Ammon's horn (tissue), 1 donor: ENCODE data around the gene FOXA2.

Experiments used
- DNase-seq: peaks from one replicate; pipeline ENCODE4 v3.0.0-alpha.2; 2016; ENCODE audit warnings: low spot score

Gene FOXA2

GRCh38 chr20:22583773-22584521 lies 425 bp downstream of the FOXA2 start:
- DNase-seq: no peak

GRCh38 chr20:22582964-22583772 lies 1.2 kb downstream of the FOXA2 start:
- DNase-seq: no peak

- no peak for DNase-seq
Observed at GRCh38 chr20:22582386-22582963, 1.9 kb downstream of the FOXA2 start.

- no peak for DNase-seq
Observed at GRCh38 chr20:22581437-22582385, 2.7 kb downstream of the FOXA2 start.

- no peak for DNase-seq
Observed at GRCh38 chr20:22579711-22580697, 4.4 kb downstream of the FOXA2 start.

GRCh38 chr20:22579119-22579427 lies 5.3 kb downstream of the FOXA2 start:
- DNase-seq: no peak

- DNase-seq: no peak
Observed at GRCh38 chr20:22578221-22579118, 5.9 kb downstream of the FOXA2 start.

- DNase-seq: no peak
Observed at GRCh38 chr20:22577515-22578220, 6.7 kb downstream of the FOXA2 start.

- DNase-seq: no peak
Observed at GRCh38 chr20:22576733-22577514, 7.4 kb downstream of the FOXA2 start.

GRCh38 chr20:22576273-22576672 lies 8.1 kb downstream of the FOXA2 start:
- no peak for DNase-seq

GRCh38 chr20:22575737-22576136 lies 8.6 kb downstream of the FOXA2 start:
- DNase-seq: no peak

GRCh38 chr20:22575087-22575721 lies 9.2 kb downstream of the FOXA2 start:
- no peak for DNase-seq

GRCh38 chr20:22574545-22575086 lies 9.8 kb downstream of the FOXA2 start:
- no peak for DNase-seq

- DNase-seq: no peak
Observed at GRCh38 chr20:22572491-22572890, 11.9 kb downstream of the FOXA2 start.

GRCh38 chr20:22572023-22572422 lies 12.3 kb downstream of the FOXA2 start:
- DNase-seq: no peak

GRCh38 chr20:22569353-22569752 lies 15.0 kb downstream of the FOXA2 start:
- DNase-seq: no peak

GRCh38 chr20:22568872-22569344 lies 15.5 kb downstream of the FOXA2 start:
- no peak for DNase-seq
